GM13976 (cell line): Measurements from ENCODE around the gene KRTAP5-3.

ENCODE experiments used
- DNase-seq: peaks from one replicate; pipeline ENCODE4 v3.0.0; 2012; ENCODE audit warnings: low spot score
- in situ Hi-C: fragments of 300-500 bp; cut with MboI; formaldehyde crosslinking; loops from one replicate; pipeline ENCODE4 v1.12.0; 2022; ENCODE audit warnings: low sequenced_read_pairs, mixed read lengths, inconsistent platforms; ENCODE audit not compliant: unreplicated experiment
- TF ChIP-seq, protein P1 (sequence below): IDR thresholded peaks from 2 replicates; pipeline ENCODE4 v1.5.1; 2012; ENCODE audit warnings: borderline replicate concordance, mild to moderate bottlenecking; ENCODE audit not compliant: insufficient read depth; ENCODE audit errors: extremely low read depth, missing control alignments, control extremely low read depth

KRTAP5-3 gene

DNA sequence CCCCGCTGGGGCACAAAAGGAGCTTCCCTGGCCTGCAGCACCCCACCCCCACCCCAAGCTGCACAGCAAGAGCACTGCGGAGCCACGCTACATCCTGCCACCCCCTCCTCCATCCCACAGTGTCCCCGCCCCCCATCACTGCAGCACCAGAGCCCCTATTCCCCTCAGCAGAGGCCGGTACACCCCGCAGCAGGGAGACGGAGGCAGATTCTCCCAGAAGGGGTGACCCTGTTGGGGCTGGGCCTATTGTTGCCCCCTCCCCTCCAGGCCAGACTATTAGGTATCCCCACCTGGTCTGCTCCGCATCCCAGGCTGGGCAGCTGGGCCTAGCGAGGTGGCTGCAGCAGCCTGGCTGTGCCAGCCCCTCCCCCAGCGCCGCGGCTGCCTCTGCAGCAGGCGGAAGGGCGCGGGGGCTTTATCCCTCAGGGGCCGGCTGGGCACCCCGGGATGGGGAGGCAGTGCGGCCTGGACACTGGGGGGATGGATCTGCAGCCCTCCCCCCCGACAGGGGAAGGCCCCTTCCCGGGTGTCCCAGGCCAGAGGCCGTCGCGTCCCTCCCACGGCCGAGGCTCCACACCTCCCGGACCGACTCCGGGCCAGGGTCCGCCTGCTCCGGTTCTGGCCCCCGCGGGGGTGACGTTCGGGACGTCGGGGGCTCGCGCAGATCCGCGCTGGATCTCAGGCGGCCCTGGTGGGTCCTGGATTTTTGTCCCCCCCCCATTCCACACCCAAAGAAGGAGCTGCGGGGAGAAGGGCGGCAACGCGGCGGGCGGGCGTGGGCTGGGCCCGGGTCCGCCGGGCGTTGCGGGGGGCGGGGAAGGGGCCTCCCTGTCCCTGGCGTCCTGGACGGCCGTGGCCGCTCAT lies 37.1 kb downstream of the KRTAP5-3 start:
- in situ Hi-C loops: no loop called here
- DNase-seq: no peak
- TF ChIP-seq, protein P1, sequence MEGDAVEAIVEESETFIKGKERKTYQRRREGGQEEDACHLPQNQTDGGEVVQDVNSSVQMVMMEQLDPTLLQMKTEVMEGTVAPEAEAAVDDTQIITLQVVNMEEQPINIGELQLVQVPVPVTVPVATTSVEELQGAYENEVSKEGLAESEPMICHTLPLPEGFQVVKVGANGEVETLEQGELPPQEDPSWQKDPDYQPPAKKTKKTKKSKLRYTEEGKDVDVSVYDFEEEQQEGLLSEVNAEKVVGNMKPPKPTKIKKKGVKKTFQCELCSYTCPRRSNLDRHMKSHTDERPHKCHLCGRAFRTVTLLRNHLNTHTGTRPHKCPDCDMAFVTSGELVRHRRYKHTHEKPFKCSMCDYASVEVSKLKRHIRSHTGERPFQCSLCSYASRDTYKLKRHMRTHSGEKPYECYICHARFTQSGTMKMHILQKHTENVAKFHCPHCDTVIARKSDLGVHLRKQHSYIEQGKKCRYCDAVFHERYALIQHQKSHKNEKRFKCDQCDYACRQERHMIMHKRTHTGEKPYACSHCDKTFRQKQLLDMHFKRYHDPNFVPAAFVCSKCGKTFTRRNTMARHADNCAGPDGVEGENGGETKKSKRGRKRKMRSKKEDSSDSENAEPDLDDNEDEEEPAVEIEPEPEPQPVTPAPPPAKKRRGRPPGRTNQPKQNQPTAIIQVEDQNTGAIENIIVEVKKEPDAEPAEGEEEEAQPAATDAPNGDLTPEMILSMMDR: no peak

DNA sequence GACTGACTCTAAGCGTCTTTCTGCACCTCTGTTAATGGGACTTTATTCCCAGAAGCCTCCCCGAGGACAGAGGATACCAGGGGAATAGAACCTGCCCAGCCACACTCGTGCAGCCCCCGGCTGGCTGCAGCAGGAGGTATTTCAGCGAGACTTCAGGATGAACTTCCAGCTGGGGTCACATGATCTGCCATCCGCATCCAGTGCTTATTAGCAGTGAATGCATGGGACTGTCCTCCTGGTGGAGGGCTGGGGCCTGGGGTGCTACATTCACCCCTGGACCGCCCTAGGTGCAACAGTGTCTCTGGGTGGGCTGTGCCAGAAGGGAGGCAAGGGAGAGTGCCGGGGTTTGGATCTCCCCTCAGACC lies 37.8 kb downstream of the KRTAP5-3 start:
- in situ Hi-C loops: no loop called here
- TF ChIP-seq, protein P1: no peak
- no peak for DNase-seq

DNA sequence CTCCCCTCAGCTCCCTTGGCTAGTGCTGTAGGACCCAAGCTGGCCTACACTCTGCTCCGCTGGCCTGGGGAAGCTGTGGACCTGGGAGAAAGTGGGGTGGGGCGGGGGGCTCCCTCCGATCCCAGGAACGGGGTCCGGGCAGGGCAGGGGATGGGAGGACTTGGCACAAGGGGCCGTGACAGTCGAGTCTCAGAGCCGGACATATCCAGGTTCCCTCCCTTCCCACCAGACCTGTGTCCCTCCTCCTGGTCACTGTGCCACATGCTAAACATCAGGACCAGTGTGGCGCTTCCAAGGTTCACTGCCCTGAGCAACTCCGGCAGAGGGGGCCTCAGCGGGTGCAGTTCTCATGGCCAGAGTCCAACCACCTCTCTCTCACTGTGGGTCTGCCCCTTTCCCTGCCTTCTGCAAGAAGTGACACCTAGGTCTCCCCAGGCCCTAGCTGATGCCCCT lies 38.2 kb downstream of the KRTAP5-3 start:
- TF ChIP-seq, protein P1: no peak
- in situ Hi-C loops: no loop called here
- DNase-seq: no peak

DNA sequence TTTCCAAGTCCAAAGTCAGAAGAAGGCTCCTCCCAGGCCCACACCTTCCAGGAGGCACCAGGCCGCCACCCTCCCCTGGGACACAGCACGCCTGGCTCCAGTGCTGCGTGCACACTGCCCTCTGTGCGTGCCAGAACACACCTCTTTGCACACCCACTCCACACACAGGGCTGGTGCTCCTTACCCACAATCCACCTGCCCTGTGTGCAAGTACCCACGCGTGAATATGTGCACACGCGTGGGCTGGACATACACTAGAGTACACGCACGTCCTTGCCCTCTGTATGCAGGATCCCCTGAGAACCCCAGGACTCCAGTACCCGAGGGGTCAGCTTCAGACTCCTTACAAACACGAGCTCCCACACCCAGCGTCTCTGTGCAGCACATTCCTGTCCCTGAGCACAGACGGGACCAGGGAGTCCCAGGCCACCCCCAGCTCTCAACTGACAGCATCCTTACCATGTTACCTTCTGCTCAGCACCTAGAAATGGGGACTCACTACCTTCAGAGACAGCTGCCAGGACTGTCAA lies 38.9 kb downstream of the KRTAP5-3 start:
- no peak for DNase-seq
- in situ Hi-C loops: no loop called here
- TF ChIP-seq, protein P1: no peak

DNA sequence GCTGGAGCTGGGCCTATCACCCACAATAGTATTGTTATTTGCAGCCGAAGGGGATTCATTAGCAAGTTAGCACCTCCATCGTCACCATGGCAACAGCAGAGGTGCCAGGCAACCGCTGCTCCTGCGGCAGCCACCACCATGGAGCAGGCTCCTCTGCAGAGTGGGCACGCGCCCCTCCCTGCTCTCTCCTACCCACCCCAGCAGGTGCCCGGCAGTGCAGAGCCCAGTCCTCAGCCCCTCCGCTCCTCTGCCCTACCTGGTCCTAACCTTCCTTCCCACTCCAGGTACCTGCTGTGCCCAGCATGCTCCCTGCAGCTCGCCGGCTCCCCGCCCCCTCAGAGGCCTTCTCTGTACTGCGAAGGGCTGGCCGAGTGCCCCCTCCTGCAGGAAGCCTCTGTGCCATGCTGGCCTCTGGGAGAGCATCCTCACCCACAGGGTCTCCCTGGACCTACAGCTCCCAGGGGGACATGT lies 39.8 kb downstream of the KRTAP5-3 start:
- TF ChIP-seq, protein P1: no peak
- no peak for DNase-seq
- in situ Hi-C loops: no loop called here

DNA sequence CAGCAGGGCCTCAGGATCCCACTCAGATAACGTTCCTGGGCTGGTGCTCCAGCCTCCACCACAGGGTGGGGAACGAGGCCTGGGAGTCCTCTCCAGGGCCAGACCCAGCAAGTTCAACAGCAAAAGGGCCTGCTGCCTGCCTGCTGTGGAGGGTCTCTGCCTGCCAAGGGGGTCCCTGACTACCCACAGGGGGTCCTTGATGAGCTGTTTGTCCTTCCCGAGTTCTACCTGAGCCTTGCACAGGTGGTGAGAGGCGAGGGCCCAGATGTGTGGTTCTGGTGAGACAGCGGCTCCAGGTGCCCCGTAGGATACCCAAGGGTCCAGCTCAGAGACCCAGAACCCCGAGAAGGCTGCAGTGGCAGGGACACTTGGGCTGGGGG lies 40.6 kb downstream of the KRTAP5-3 start:
- in situ Hi-C loops: no loop called here
- TF ChIP-seq, protein P1: no peak

More for the DNA sequence above, 40.6 kb downstream of the KRTAP5-3 start:
- no peak for DNase-seq
